Stimulated activated CD4-positive, alpha-beta T cell treated with anti-CD3 and anti-CD28 coated beads, Interleukin-15, amount 100 ng/mL, for 48 hours (primary cell): ENCODE results near the gene MICAL3.

Experiments used
- DNase-seq, 2 donors: peaks; one replicate each; pipeline ENCODE4 v3.0.0-alpha.2; 2020; ENCODE audit warnings: low read depth in 2 of 2

Gene MICAL3

GRCh38 chr22:17842386-17842785 is 182.0 kb downstream of the MICAL3 start:
- DNase-seq = peak; percentile 11 to 13

GRCh38 chr22:17841836-17842235 is 182.5 kb downstream of the MICAL3 start:
- DNase-seq = no peak

- no peak for DNase-seq
Observed at GRCh38 chr22:17838180-17838865, 186.0 kb downstream of the MICAL3 start.

- DNase-seq = no peak
Observed at GRCh38 chr22:17836992-17837742, 187.2 kb downstream of the MICAL3 start.

- no peak for DNase-seq
Observed at GRCh38 chr22:17835256-17835655, 189.1 kb downstream of the MICAL3 start.

- DNase-seq = no peak
Observed at GRCh38 chr22:17833489-17833888, 190.9 kb downstream of the MICAL3 start.

- DNase-seq = no peak
Observed at GRCh38 chr22:17832665-17833064, 191.7 kb downstream of the MICAL3 start.

GRCh38 chr22:17831501-17832251 is 192.7 kb downstream of the MICAL3 start:
- no peak for DNase-seq

GRCh38 chr22:17830043-17830961 is 194.1 kb downstream of the MICAL3 start:
- DNase-seq = peak; percentile 67 to 74

GRCh38 chr22:17829695-17830042 is 194.7 kb downstream of the MICAL3 start:
- no peak for DNase-seq

- no peak for DNase-seq
Observed at GRCh38 chr22:17828502-17829080, 195.8 kb downstream of the MICAL3 start.

- no peak for DNase-seq
Observed at GRCh38 chr22:17827466-17827865, 196.9 kb downstream of the MICAL3 start.

- no peak for DNase-seq
Observed at GRCh38 chr22:17825876-17826550, 198.3 kb downstream of the MICAL3 start.

- DNase-seq = no peak
Observed at GRCh38 chr22:17824457-17824856, 199.9 kb downstream of the MICAL3 start.

GRCh38 chr22:17823964-17824363 is 200.4 kb downstream of the MICAL3 start:
- no peak for DNase-seq

GRCh38 chr22:17823226-17823625 is 201.1 kb downstream of the MICAL3 start:
- DNase-seq = no peak

- DNase-seq = no peak
Observed at GRCh38 chr22:17822087-17822486, 202.3 kb downstream of the MICAL3 start.

GRCh38 chr22:17820879-17821439 is 203.4 kb downstream of the MICAL3 start:
- DNase-seq = no peak

GRCh38 chr22:17818649-17819048 is 205.7 kb downstream of the MICAL3 start:
- no peak for DNase-seq

GRCh38 chr22:17818180-17818579 is 206.2 kb downstream of the MICAL3 start:
- DNase-seq = no peak
